Right lobe of liver (tissue), 6 donors: ENCODE measurements around the gene SLC9A7. TPM values are rescaled to one million over a fixed set of nuclear protein-coding genes. Genes with fewer than 3 reads are reported as not detected.

Experiments
- ATAC-seq, 4 donors: fragments of 200-7000 bp; cut with Tn5 transposase; one replicate each; pipeline ENCODE4 v1.9.1; 2020; ENCODE audit warnings: mild to moderate bottlenecking in 4 of 4, moderate library complexity in 4 of 4
- DNase-seq, 3 donors: peaks; one replicate each; pipeline ENCODE4 v3.0.0-alpha.2; 2020
- H3K27ac ChIP-seq, 3 donors: fragments of 200-600 bp; one replicate each; pipeline ENCODE4 v1.8.0; 2022
- H3K27me3 ChIP-seq, 2 donors: fragments of 200-600 bp; one replicate each; pipeline ENCODE4 v1.8.0; 2022
- H3K36me3 ChIP-seq, 4 donors: fragments of 200-600 bp; sonication (generic) in 1 of 4; one replicate each; pipeline versions ENCODE4 v1.5.1 to v1.8.0; 2017 to 2022; ENCODE audit warnings: control low read depth in 1 of 4
- H3K4me1 ChIP-seq, 4 donors: fragments of 200-600 bp; sonication (generic) in 1 of 4; one replicate each; pipeline versions ENCODE4 v1.5.1 to v1.8.0; 2017 to 2022; ENCODE audit warnings: control low read depth in 1 of 4
- H3K4me3 ChIP-seq, 3 donors: fragments of 200-600 bp; one replicate each; pipeline ENCODE4 v1.8.0; 2022
- H3K9me3 ChIP-seq, 4 donors: fragments of 200-600 bp; sonication (generic) in 1 of 4; one replicate each; pipeline versions ENCODE4 v1.5.1 to v1.8.0; 2017 to 2022; ENCODE audit warnings: control low read depth in 1 of 4
- CTCF ChIP-seq, 4 donors: fragments of 200-600 bp in 3 of 4; fragments of 450-650 bp in 1 of 4; IDR thresholded peaks; one replicate each; pipeline versions ENCODE4 v1.5.1 to v1.8.0; 2016 to 2022; ENCODE audit warnings: antibody characterized with exemption in 4 of 4, mild to moderate bottlenecking in 2 of 4
- POLR2A ChIP-seq: fragments of 450-650 bp; IDR thresholded peaks from one replicate; pipeline ENCODE4 v1.6.1; 2017; ENCODE audit warnings: antibody characterized with exemption, mild to moderate bottlenecking
- WGBS: methylation state at CpG from one replicate; pipeline ENCODE4 v1.1.6; 2018; ENCODE audit warnings: low coverage, low lambda C conversion rate; ENCODE audit not compliant: insufficient coverage; ENCODE audit errors: missing lambda C conversion rate; 5-methylcytosine and 5-hydroxymethylcytosine counted together
- intact Hi-C, 2 donors: fragments of 100-400 bp; cut with DNase I; formaldehyde crosslinking; loops; one replicate each; pipeline versions ENCODE4 v1.11.2 to v1.14.1; 2022
- small RNA-seq, 2 experiments: library from RNA; depleted of rRNA; stranded (forward); fragments of <200 nt; gene quantifications; one replicate each; pipeline ENCODE3, GENCODE V24; 2016
- total RNA-seq, 6 experiments: library from RNA; depleted of rRNA in 2 of 6; stranded (reverse); fragments of >200 nt in 2 of 6; fragmentation: NEBNext Ultra II Directional in 3 of 6; extraction: Animal tissue kit (Norgen Biotek cat#: 25700) in 3 of 6; gene quantifications; one replicate each; pipeline versions ENCODE4 v1.1.0 to v1.2.4, GENCODE V29; 2016 to 2023
- donor health status: DM: no; HTN: yes; CAD: no.
- donor health status: DM: no; HTN: no; CAD: no.
- donor health status: DM: no; HTN: no; CAD: no.
- donor health status: DM: no; HTN: yes; CAD: no.
- donor health status: DM: no; HTN: yes; CAD: no.

Gene SLC9A7
- total RNA-seq, 6 experiments from 2014 or later = 5.7 to 9.0 (median 6.4) TPM

GRCh38 chrX:46549914-46550313, 209.0 kb downstream of the SLC9A7 start:
- Histone ChIP-seq H3K4me1 (no peaks in the 10 kb centered on the region), H3K36me3 (no peaks in the 10 kb centered on the region), H3K27me3 (peaks cover 0 to 4% of the 10 kb centered on the region in 2 donors), H3K27ac (no peak overlapping the region), H3K4me3 (no peak overlapping the region), H3K9me3 (no peaks in the 10 kb centered on the region)
- intact Hi-C loops = no loop called here
- 62% methylated on average over 1 of the region's 1 CpG for WGBS
- no peak for TF ChIP-seq CTCF (IDR thresholded peaks at IDR 0.05)
- no peak for TF ChIP-seq POLR2A
- no peak for DNase-seq
- ATAC-seq = no peak

Small RNAs within 50 kb of the gene (small RNA-seq; reads per million reads assigned to genes)
- gene RF00017 = 0 reads per million in 2 experiments

Other genes with a start within 250 kb of the SLC9A7 start
- gene ZNF674, start 213.7 kb downstream of the SLC9A7 start, total RNA-seq = 1 to 10 TPM in 5 of 6 experiments, under 1 TPM in 1; 0.86 to 3.1 (median 2.2) TPM
- gene CHST7, start 185.4 kb downstream of the SLC9A7 start, total RNA-seq = 1 to 10 TPM; 4.8 to 7.1 (median 5.7) TPM
- 1 to 10 TPM; 4.0 to 8.4 (median 6.4) TPM for gene RP2, start 77.9 kb upstream of the SLC9A7 start, total RNA-seq
- 10 to 100 TPM in 2 of 6 experiments, 1 to 10 TPM in 4; 6.5 to 10.1 (median 9.1) TPM for gene JADE3, start 153.3 kb upstream of the SLC9A7 start, total RNA-seq